ENCODE results near the gene CELF2.

GRCh38 chr10:11274452-11274851 is 256.8 kb downstream of the CELF2 start:
- no peak for TF ChIP-seq CTCF (IDR thresholded peaks at IDR 0.05)
- no peak for TF ChIP-seq EZH2 (IDR thresholded peaks at IDR 0.05)
